GM19023 (cell line): ENCODE data around the gene DRG2.
A peak's percentile ranks its signal among the peaks of the same experiment; 100 is the strongest.

Source experiments
- ATAC-seq: cut with Tn5 transposase; IDR thresholded peaks from one replicate; pipeline ENCODE4 v1.9.1; 2021; ENCODE audit warnings: mild to moderate bottlenecking, moderate library complexity; ENCODE audit not compliant: unreplicated experiment

DRG2 gene

GRCh38 chr17:18087610-18088491 lies at the start of gene DRG2:
TSS of gene DRG2 (plus strand) at chr17:18087948. CDS start at chr17:18088024, 76 bp downstream.
- peak; percentile 85 for ATAC-seq

GRCh38 chr17:18038149-18038850 lies 49.4 kb upstream of the DRG2 start:
- no peak for ATAC-seq

- peak; percentile 92 for ATAC-seq
These were observed 48.8 kb upstream of the DRG2 start, which contains the start of the genes ATPAF2 and GID4 for GRCh38 chr17:18038861-18039534. TSS of gene ATPAF2 (minus strand) at chr17:18039168. CDS start at chr17:18039013, 155 bp downstream. TSS of gene GID4 (plus strand) at chr17:18039408. CDS start at chr17:18039465, 57 bp downstream.

GRCh38 chr17:18039535-18040260 lies 48.0 kb upstream of the DRG2 start:
- peak; percentile 21 for ATAC-seq

- no peak for ATAC-seq
These were observed 47.4 kb upstream of the DRG2 start for GRCh38 chr17:18040261-18040858.

GRCh38 chr17:18041776-18042175 lies 46.0 kb upstream of the DRG2 start:
- no peak for ATAC-seq

- no peak for ATAC-seq
These were observed 44.8 kb upstream of the DRG2 start for GRCh38 chr17:18042983-18043382.

GRCh38 chr17:18043491-18043890 lies 44.3 kb upstream of the DRG2 start:
- ATAC-seq: no peak

GRCh38 chr17:18044609-18045008 lies 43.1 kb upstream of the DRG2 start:
- no peak for ATAC-seq

- no peak for ATAC-seq
These were observed 41.9 kb upstream of the DRG2 start for GRCh38 chr17:18045691-18046350.

GRCh38 chr17:18055597-18055996 lies 32.2 kb upstream of the DRG2 start:
- ATAC-seq: no peak

GRCh38 chr17:18056214-18056613 lies 31.5 kb upstream of the DRG2 start:
- ATAC-seq: no peak

- ATAC-seq: no peak
These were observed 28.5 kb upstream of the DRG2 start for GRCh38 chr17:18059283-18059682.

- ATAC-seq: no peak
These were observed 23.7 kb upstream of the DRG2 start for GRCh38 chr17:18064053-18064452.

- ATAC-seq: no peak
These were observed 22.2 kb upstream of the DRG2 start for GRCh38 chr17:18065546-18065945.

GRCh38 chr17:18066866-18067265 lies 20.9 kb upstream of the DRG2 start:
- no peak for ATAC-seq

GRCh38 chr17:18069101-18069500 lies 18.6 kb upstream of the DRG2 start:
- no peak for ATAC-seq

- ATAC-seq: no peak
These were observed 16.8 kb upstream of the DRG2 start for GRCh38 chr17:18070861-18071340.

GRCh38 chr17:18071751-18072150 lies 16.0 kb upstream of the DRG2 start:
- ATAC-seq: no peak
